Body of pancreas (tissue), 4 donors: ENCODE data around the gene RPL7L1.

Experiments
- POLR2A ChIP-seq, 3 donors: fragments of 450-650 bp; IDR thresholded peaks; one replicate each; pipeline ENCODE4 v1.6.1; 2016; ENCODE audit warnings: antibody characterized with exemption in 3 of 3, mild to moderate bottlenecking in 2 of 3
- TF ChIP-seq, protein P1 (sequence below), 7 experiments: fragments of 450-650 bp in 4 of 7; fragments of 200-600 bp in 3 of 7; sonication (generic) in 3 of 7; IDR thresholded peaks; one replicate each; pipeline ENCODE4 v1.5.1; 2016 to 2019; ENCODE audit warnings: antibody characterized with exemption in 7 of 7

DNA sequence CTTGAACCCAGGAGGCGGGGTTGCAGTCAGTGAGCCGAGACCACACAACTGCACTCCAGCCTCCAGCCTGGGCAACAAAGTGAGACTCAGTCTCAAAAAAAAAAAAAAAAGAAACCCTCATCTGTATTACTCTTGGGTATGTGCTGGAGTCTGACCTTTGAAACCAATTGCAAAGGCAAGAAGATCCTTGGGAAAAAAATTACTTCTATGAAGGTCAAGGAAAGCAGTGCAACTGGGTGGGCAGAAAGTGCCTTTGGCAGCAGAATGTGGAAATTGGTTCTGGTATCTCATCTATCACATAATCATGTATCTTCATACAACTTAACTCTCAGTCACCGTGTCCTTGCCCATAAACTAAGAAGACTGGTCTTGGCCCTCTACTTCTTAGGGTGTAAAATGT, 7.7 kb upstream of the RPL7L1 start:
- TF ChIP-seq, protein P1, sequence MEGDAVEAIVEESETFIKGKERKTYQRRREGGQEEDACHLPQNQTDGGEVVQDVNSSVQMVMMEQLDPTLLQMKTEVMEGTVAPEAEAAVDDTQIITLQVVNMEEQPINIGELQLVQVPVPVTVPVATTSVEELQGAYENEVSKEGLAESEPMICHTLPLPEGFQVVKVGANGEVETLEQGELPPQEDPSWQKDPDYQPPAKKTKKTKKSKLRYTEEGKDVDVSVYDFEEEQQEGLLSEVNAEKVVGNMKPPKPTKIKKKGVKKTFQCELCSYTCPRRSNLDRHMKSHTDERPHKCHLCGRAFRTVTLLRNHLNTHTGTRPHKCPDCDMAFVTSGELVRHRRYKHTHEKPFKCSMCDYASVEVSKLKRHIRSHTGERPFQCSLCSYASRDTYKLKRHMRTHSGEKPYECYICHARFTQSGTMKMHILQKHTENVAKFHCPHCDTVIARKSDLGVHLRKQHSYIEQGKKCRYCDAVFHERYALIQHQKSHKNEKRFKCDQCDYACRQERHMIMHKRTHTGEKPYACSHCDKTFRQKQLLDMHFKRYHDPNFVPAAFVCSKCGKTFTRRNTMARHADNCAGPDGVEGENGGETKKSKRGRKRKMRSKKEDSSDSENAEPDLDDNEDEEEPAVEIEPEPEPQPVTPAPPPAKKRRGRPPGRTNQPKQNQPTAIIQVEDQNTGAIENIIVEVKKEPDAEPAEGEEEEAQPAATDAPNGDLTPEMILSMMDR (IDR thresholded peaks at IDR 0.05): no peak
- no peak for TF ChIP-seq POLR2A (IDR thresholded peaks at IDR 0.05)
